Measurements from ENCODE around the gene SCAANT1. TPM values are rescaled to one million over a fixed set of nuclear protein-coding genes. Genes with fewer than 3 reads are reported as not detected.

Gene SCAANT1
- total and polyA plus RNA-seq, 2 of the 8 experiments (the other 6 are each of a cell fraction or from before 2014, with no cell fraction given): not detected

DNA sequence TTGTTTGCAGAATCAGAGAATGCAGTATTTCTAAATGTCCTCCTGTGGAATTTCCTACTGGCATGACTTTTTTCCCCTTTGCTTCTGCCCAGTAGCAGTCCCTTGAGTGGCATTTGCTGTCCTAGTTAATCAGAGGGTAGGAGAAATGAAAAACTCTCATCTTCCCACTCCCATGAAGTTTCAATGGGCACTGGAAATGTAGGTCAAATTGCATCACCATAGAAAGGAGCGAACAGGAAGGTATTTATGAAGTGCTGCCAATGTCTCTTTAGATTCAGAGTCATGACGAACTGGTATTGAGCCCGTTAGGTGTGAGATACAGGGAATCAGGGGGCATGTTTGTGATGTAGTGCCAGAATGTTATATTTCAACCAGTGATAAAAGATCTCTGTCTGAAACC is 25.3 kb downstream of the SCAANT1 start:
- CTCF ChIA-PET (ENCODE audit: partially characterized antibody): interaction anchor here (0.6 kb wide), 1 partner anchor 388 kb away, joined by 4 read pairs; no protein-coding TSS in a partner anchor
- no peak overlapping the region for H2AFZ ChIP-seq (ENCODE audit: low read length)
- WGBS, 2 experiments (ENCODE audit: extremely low coverage in 1 of 2, insufficient coverage in 1 of 2, insufficient read length in 1 of 2, insufficient replicate concordance in 2 of 2, low coverage in 1 of 2, low lambda C conversion rate in 2 of 2, missing lambda C conversion rate in 1 of 2): 80% methylated on average over 3 of the region's 3 CpGs; no CpG with 5 or more reads in 1 of the 2 experiments
- no peak overlapping the region for H3K4me3 ChIP-seq (ENCODE audit: extremely low read depth in 1 of 4, insufficient read depth in 2 of 4, low read depth in 3 of 4, low read length in 4 of 4)
- H3K23ac ChIP-seq (ENCODE audit: insufficient read length): no peak overlapping the region
- no peak overlapping the region for H3K27ac ChIP-seq (ENCODE audit: low read depth, low read length)
- H3K23me2 ChIP-seq (ENCODE audit: low read depth, low read length): peaks cover 1% of the 10 kb centered on the region; the same call in 1 of the 2 replicates
- POLR2A ChIA-PET (ENCODE audit: partially characterized antibody): no interaction called here
- no peak overlapping the region for H2BK5ac ChIP-seq (ENCODE audit: low read depth, low read length)
- H4K20me1 ChIP-seq (replicated peaks in 1 of 2; ENCODE audit: control insufficient read depth in 1 of 2, insufficient read depth in 2 of 2, low read length in 2 of 2): peaks cover 0 to 3% of the 10 kb centered on the region in 2 experiments
- no peak overlapping the region for H2BK12ac ChIP-seq (ENCODE audit: low read depth, low read length)
- DNase-seq (ENCODE audit: low read depth in 1 of 2, low spot score in 2 of 2) (no peak), FAIRE-seq (no peak)
- H3K4me1 ChIP-seq (replicated peaks in 1 of 4; ENCODE audit: control insufficient read depth in 3 of 4, insufficient read depth in 4 of 4, low read length in 3 of 4): peaks cover 0 to 4% (median 3%) of the 10 kb centered on the region in 4 experiments; a peak in 3 of 7 replicates
- H3K27me3 ChIP-seq (replicated peaks in 1 of 4; ENCODE audit: control insufficient read depth in 3 of 4, extremely low read depth in 1 of 4, insufficient read depth in 3 of 4, low read length in 3 of 4): no peaks in the 10 kb centered on the region
- H4K8ac ChIP-seq (ENCODE audit: extremely low read depth, insufficient read depth, low read length): no peak overlapping the region
- H4K91ac ChIP-seq (replicated peaks; ENCODE audit: insufficient read length, low read length): no peak overlapping the region
- no peaks in the 10 kb centered on the region; the same call in 1 of the 2 replicates for H3K79me1 ChIP-seq (ENCODE audit: low read depth, low read length)
- H3K9me3 ChIP-seq (ENCODE audit: insufficient read depth in 2 of 2, low read depth in 1 of 2, low read length in 1 of 2): no peaks in the 10 kb centered on the region
- no peak overlapping the region for H4K5ac ChIP-seq (ENCODE audit: insufficient read length, low read depth, low read length)
- H3K56ac ChIP-seq (replicated peaks; ENCODE audit: insufficient read length, low read depth, low read length): no peak overlapping the region
- no peak overlapping the region for H2BK15ac ChIP-seq (ENCODE audit: low read length)
- no peak overlapping the region for H3K4me2 ChIP-seq (ENCODE audit: insufficient read depth in 1 of 2, low read depth in 2 of 2, low read length in 2 of 2)
- no peak overlapping the region for H2BK120ac ChIP-seq (replicated peaks; ENCODE audit: low read depth, low read length)
- H3K14ac ChIP-seq (ENCODE audit: insufficient read length): no peak overlapping the region
- H2AK5ac ChIP-seq (ENCODE audit: low read depth, low read length): no peak overlapping the region
- no peak overlapping the region for H2BK20ac ChIP-seq (ENCODE audit: low read length)
- no peak overlapping the region for H3K9ac ChIP-seq (replicated peaks in 1 of 4; ENCODE audit: extremely low read depth in 1 of 4, low read depth in 3 of 4, low read length in 3 of 4)
- no peak overlapping the region for H3K4ac ChIP-seq (replicated peaks; ENCODE audit: insufficient read length, low read depth, low read length)
- H3K36me3 ChIP-seq (ENCODE audit: control insufficient read depth in 2 of 4, insufficient read depth in 4 of 4, low read length in 3 of 4): no peaks in the 10 kb centered on the region
- TF ChIP-seq CEBPB (IDR thresholded peaks at IDR 0.05; ENCODE audit: low read depth, low read length): peak; percentile 59
- no peak for TF ChIP-seq CBX8 (IDR thresholded peaks at IDR 0.05; ENCODE audit: borderline replicate concordance, low read depth, low read length)
- no peak overlapping the region for H3K18ac ChIP-seq (ENCODE audit: extremely low read depth, low read length)
- H3K79me2 ChIP-seq (ENCODE audit: control insufficient read depth in 1 of 2, insufficient read depth in 2 of 2, low read length in 2 of 2): peaks cover 0 to 21% of the 10 kb centered on the region in 2 experiments; a peak in 1 of 4 replicates
